NCI-H82 treated with DMSO at 0.1 percent for 48 hours (cell line): ENCODE results near the gene ANKRD39.
"Not testable (repeated sequence)": the region's sequence is repeated elsewhere in the genome, so short reads cannot be mapped to it uniquely, and the experiment has no call there.

Experiments used
- DNase-seq: peaks from one replicate; lab custom pipeline; 2025; ENCODE audit not compliant: unreplicated experiment; lab: John Stamatoyannopoulos, UW

Gene ANKRD39

GRCh38 chr2:96873651-96874096 is 15.9 kb upstream of the ANKRD39 start:
- DNase-seq: no peak

GRCh38 chr2:96872591-96873349 is 15.0 kb upstream of the ANKRD39 start:
- DNase-seq: no peak

- no peak for DNase-seq
Measured at GRCh38 chr2:96870626-96871255, 12.9 kb upstream of the ANKRD39 start.

GRCh38 chr2:96869822-96870625 is 12.2 kb upstream of the ANKRD39 start, which contains the start of gene SEMA4C:
SEMA4C (minus strand) TSS chr2:96870080; CDS start chr2:96867886, 2,194 bp downstream.
- DNase-seq: no peak

GRCh38 chr2:96869281-96869821 is 11.5 kb upstream of the ANKRD39 start:
- DNase-seq: no peak

- peak; percentile 22 for DNase-seq
Measured at GRCh38 chr2:96868555-96869280, 10.9 kb upstream of the ANKRD39 start.

GRCh38 chr2:96867756-96868554 is 10.1 kb upstream of the ANKRD39 start:
- DNase-seq: no peak

- DNase-seq: no peak
Measured at GRCh38 chr2:96866986-96867755, 9.4 kb upstream of the ANKRD39 start.

- no peak for DNase-seq
Measured at GRCh38 chr2:96866586-96866985, 8.8 kb upstream of the ANKRD39 start.

GRCh38 chr2:96866149-96866548 is 8.3 kb upstream of the ANKRD39 start:
- DNase-seq: no peak

- no peak for DNase-seq
Measured at GRCh38 chr2:96865654-96866053, 7.8 kb upstream of the ANKRD39 start.

- DNase-seq: no peak
Measured at GRCh38 chr2:96864343-96865091, 6.7 kb upstream of the ANKRD39 start.

GRCh38 chr2:96863575-96864342 is 5.9 kb upstream of the ANKRD39 start:
- no peak for DNase-seq

GRCh38 chr2:96863056-96863455 is 5.2 kb upstream of the ANKRD39 start:
- not testable (repeated sequence) for DNase-seq

GRCh38 chr2:96861074-96861473 is 3.3 kb upstream of the ANKRD39 start:
- DNase-seq: no peak

GRCh38 chr2:96860065-96861029 is 2.5 kb upstream of the ANKRD39 start:
- DNase-seq: no peak

GRCh38 chr2:96859681-96860064 is 1.9 kb upstream of the ANKRD39 start:
- DNase-seq: no peak
